Common myeloid progenitor, CD34-positive (primary cell): ENCODE results near the gene EBLN1.

Experiments used
- CTCF ChIA-PET: fragments of 350-600 bp; sonication (Branson Sonifier 250); formaldehyde crosslinking; loops from one replicate; lab custom pipeline; 2021; ENCODE audit warnings: antibody characterized with exemption; lab: Charles Lee
- POLR2A ChIA-PET: fragments of 350-600 bp; sonication (Branson Sonifier 250); formaldehyde crosslinking; loops from one replicate; lab custom pipeline; 2021; ENCODE audit warnings: antibody characterized with exemption; lab: Charles Lee
- DNase-seq, 3 donors: peaks; one replicate each; pipeline versions ENCODE4 v3.0.0 to v3.0.0-alpha.2; 2013
- H3K27ac ChIP-seq, 2 experiments: 1 replicate in 1 of 2; 2 replicates in 1 of 2; pipeline ENCODE4 v1.7.0; 2013; ENCODE audit warnings: inconsistent platforms in 2 of 2, low read length in 2 of 2, mild to moderate bottlenecking in 2 of 2, low read depth in 1 of 2, moderate library complexity in 1 of 2; ENCODE audit not compliant: severe bottlenecking in 2 of 2, insufficient read depth in 1 of 2, poor library complexity in 1 of 2
- H3K27me3 ChIP-seq, 5 experiments: replicated peaks in 2 of 5; 1 replicate in 3 of 5; 2 replicates in 2 of 5; pipeline versions ENCODE4 v1.6.1 to v1.7.0; 2013; ENCODE audit warnings: low read length in 4 of 5, mild to moderate bottlenecking in 2 of 5, moderate library complexity in 2 of 5, inconsistent platforms in 1 of 5; ENCODE audit not compliant: insufficient read depth in 5 of 5, control insufficient read depth in 4 of 5
- H3K36me3 ChIP-seq, 4 experiments: 1 replicate in 2 of 4; 2 replicates in 2 of 4; pipeline versions ENCODE4 v1.6.1 to v1.7.0; 2013; ENCODE audit warnings: low read length in 3 of 4, control low read depth in 1 of 4, mild to moderate bottlenecking in 1 of 4; ENCODE audit not compliant: control insufficient read depth in 4 of 4, insufficient read depth in 4 of 4
- H3K4me1 ChIP-seq, 4 experiments: 1 replicate in 3 of 4; 2 replicates in 1 of 4; pipeline versions ENCODE4 v1.6.1 to v1.7.1; 2013; ENCODE audit warnings: low read length in 3 of 4, mild to moderate bottlenecking in 3 of 4, control low read depth in 1 of 4, inconsistent platforms in 1 of 4, moderate library complexity in 1 of 4; ENCODE audit not compliant: control insufficient read depth in 4 of 4, insufficient read depth in 4 of 4; ENCODE audit errors: control extremely low read depth in 1 of 4
- H3K4me3 ChIP-seq, 7 experiments: 1 replicate in 4 of 7; 2 replicates in 3 of 7; pipeline versions ENCODE4 v1.5.1 to v1.7.0; 2013; ENCODE audit warnings: mild to moderate bottlenecking in 7 of 7, low read length in 6 of 7, moderate library complexity in 6 of 7, inconsistent platforms in 2 of 7, low read depth in 2 of 7, control low read depth in 1 of 7; ENCODE audit not compliant: insufficient read depth in 4 of 7, control insufficient read depth in 1 of 7; ENCODE audit errors: extremely low read depth in 1 of 7
- H3K9me3 ChIP-seq, 5 experiments: 1 replicate in 4 of 5; 2 replicates in 1 of 5; pipeline versions ENCODE4 v1.6.1 to v1.7.1; 2013; ENCODE audit warnings: low read length in 4 of 5, mild to moderate bottlenecking in 2 of 5, inconsistent platforms in 1 of 5, low read depth in 1 of 5, moderate library complexity in 1 of 5; ENCODE audit not compliant: control insufficient read depth in 4 of 5, insufficient read depth in 2 of 5; ENCODE audit errors: control extremely low read depth in 1 of 5
- WGBS: methylation state at CpG from one replicate; pipeline ENCODE4 v1.1.5; 2013; ENCODE audit not compliant: insufficient coverage; 5-methylcytosine and 5-hydroxymethylcytosine counted together

EBLN1 gene

GRCh38 chr10:22245567-22245966, 27.8 kb upstream of the EBLN1 start:
- peaks cover 0 to 27% (median 3%) of the 10 kb centered on the region in 4 experiments for H3K4me1 ChIP-seq
- ChIA-PET POLR2A (interaction anchor here (0.6 kb wide), 1 partner anchor 532 kb away, joined by 3 read pairs; no protein-coding TSS in a partner anchor), CTCF (interaction anchor here (0.7 to 2.3 kb wide), 5 partner anchors 11 to 836 kb away, joined by 3 to 5 read pairs (median 4); no protein-coding TSS in a partner anchor)
- H3K36me3 ChIP-seq, result no peaks in the 10 kb centered on the region
- no peaks in the 10 kb centered on the region for H3K27me3 ChIP-seq
- no peak for DNase-seq
- 100% methylated on average over 1 of the region's 2 CpGs for WGBS
- peaks cover 0 to 5% (median 0%) of the 10 kb centered on the region in 5 experiments for H3K9me3 ChIP-seq
- H3K27ac ChIP-seq, result no peak overlapping the region
- no peak overlapping the region for H3K4me3 ChIP-seq

GRCh38 chr10:22244855-22245254, 27.0 kb upstream of the EBLN1 start:
- POLR2A ChIA-PET, result no interaction called here
- peaks cover 0 to 5% (median 0%) of the 10 kb centered on the region in 5 experiments for H3K9me3 ChIP-seq
- no peak overlapping the region for H3K27ac ChIP-seq
- WGBS, result 100% methylated on average over 2 of the region's 3 CpGs
- H3K4me1 ChIP-seq, result peaks cover 0 to 20% (median 2%) of the 10 kb centered on the region in 4 experiments
- CTCF ChIA-PET, result interaction anchor here (0.7 to 2.3 kb wide), 5 partner anchors 11 to 837 kb away, joined by 3 to 5 read pairs (median 4); no protein-coding TSS in a partner anchor
- H3K4me3 ChIP-seq, result no peak overlapping the region
- no peaks in the 10 kb centered on the region for H3K36me3 ChIP-seq
- DNase-seq, result no peak
- H3K27me3 ChIP-seq, result no peaks in the 10 kb centered on the region

DNA sequence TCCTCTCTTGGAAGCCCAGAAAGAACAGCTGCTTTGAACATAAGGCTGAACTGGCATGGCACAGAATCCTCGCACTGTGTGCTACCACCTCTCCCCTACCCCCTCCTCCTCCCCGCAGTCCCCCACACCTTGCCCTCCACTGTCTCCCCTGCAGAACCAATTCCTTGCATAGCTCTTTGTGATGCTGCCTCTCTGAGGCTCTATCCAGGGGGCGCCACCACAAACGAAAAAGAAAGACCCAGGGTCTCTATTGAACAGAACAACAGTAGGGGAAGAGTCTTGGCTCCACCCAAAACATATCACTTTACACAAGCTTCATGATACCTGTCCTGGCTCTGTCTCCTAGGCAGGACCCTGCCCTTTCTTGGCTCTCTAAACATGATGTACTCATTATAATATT, 26.2 kb upstream of the EBLN1 start:
- no peak overlapping the region for H3K27ac ChIP-seq

DNA sequence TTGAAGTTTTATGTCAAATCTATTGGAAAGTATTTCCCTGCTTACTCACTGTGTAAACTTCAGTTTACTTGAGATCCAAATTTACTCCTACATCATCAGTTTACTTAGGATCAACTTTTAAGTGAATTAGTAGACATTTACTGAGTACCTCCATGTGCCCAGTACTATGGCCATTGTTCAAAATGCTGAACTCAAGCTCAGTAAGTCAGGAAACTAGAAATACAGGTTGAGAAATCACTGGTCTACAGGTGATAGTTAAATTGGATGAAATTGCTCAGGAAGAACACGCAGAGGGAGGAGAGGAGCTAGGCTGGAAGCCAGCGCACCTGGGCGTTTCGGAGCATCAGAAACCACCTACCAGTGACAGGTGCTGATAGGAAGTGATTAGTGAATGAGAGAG, 25.5 kb upstream of the EBLN1 start:
- H3K9me3 ChIP-seq, result peaks cover 0 to 5% (median 0%) of the 10 kb centered on the region in 5 experiments
- ChIA-PET CTCF (interaction anchor here (0.8 to 1.0 kb wide), 2 partner anchors 11 to 12 kb away, joined by 3 read pairs; no protein-coding TSS in a partner anchor), POLR2A (no interaction called here)
- peaks cover 0 to 12% (median under 1%) of the 10 kb centered on the region in 4 experiments for H3K4me1 ChIP-seq
- H3K4me3 ChIP-seq, result no peak overlapping the region
- whole genome bisulfite sequencing, result 100% methylated on average over 1 of the region's 4 CpGs
- DNase-seq, result no peak
- H3K27me3 ChIP-seq, result no peaks in the 10 kb centered on the region
- H3K27ac ChIP-seq, result no peak overlapping the region
- no peaks in the 10 kb centered on the region for H3K36me3 ChIP-seq

More for the DNA sequence above, 26.2 kb upstream of the EBLN1 start:
- ChIA-PET POLR2A (no interaction called here), CTCF (interaction anchor here (0.8 to 2.0 kb wide), 2 partner anchors 10 to 13 kb away, joined by 3 to 5 read pairs; no protein-coding TSS in a partner anchor)
- H3K36me3 ChIP-seq, result no peaks in the 10 kb centered on the region
- H3K27me3 ChIP-seq, result no peaks in the 10 kb centered on the region
- no peak overlapping the region for H3K4me3 ChIP-seq
- 83% methylated on average over 3 of the region's 4 CpGs for WGBS
- DNase-seq, result no peak
- H3K4me1 ChIP-seq, result peaks cover 0 to 15% (median 2%) of the 10 kb centered on the region in 4 experiments
- H3K9me3 ChIP-seq, result peaks cover 0 to 5% (median 0%) of the 10 kb centered on the region in 5 experiments

GRCh38 chr10:22231260-22231659, 13.4 kb upstream of the EBLN1 start:
- Histone ChIP-seq H3K4me1 (peaks cover 8 to 26% (median 14%) of the 10 kb centered on the region in 4 experiments), H3K27me3 (no peaks in the 10 kb centered on the region), H3K27ac (no peak overlapping the region), H3K9me3 (no peaks in the 10 kb centered on the region), H3K4me3 (peak overlapping the region in 1 of 7 experiments; percentile 92), H3K36me3 (no peaks in the 10 kb centered on the region)
- WGBS, result no CpG with 5 or more reads among the region's 1 CpG
- ChIA-PET CTCF (interaction anchor here (1.2 to 1.6 kb wide), 3 partner anchors 12 to 237 kb away, joined by 3 to 6 read pairs (median 3); no protein-coding TSS in a partner anchor), POLR2A (no interaction called here)
- DNase-seq, result no peak

GRCh38 chr10:22230158-22230833, 12.5 kb upstream of the EBLN1 start:
- ChIA-PET POLR2A (interaction anchor here (0.9 kb wide), 1 partner anchor 10 kb away, joined by 3 read pairs; no protein-coding TSS in a partner anchor), CTCF (interaction anchor here (1.2 to 1.8 kb wide), 5 partner anchors 13 to 236 kb away, joined by 3 to 10 read pairs (median 3); no protein-coding TSS in a partner anchor)
- Histone ChIP-seq H3K4me1 (peaks cover 8 to 26% (median 14%) of the 10 kb centered on the region in 4 experiments), H3K27ac (peak overlapping the region in 1 of 2 experiments; percentile 89), H3K4me3 (peak overlapping the region in 6 of 7 experiments; percentile 82 to 96 (median 88)), H3K36me3 (no peaks in the 10 kb centered on the region), H3K27me3 (no peaks in the 10 kb centered on the region), H3K9me3 (no peaks in the 10 kb centered on the region)
- DNase-seq, result peak; percentile 73 to 95 (median 92)
- WGBS, result 0% methylated on average over 12 of the region's 20 CpGs
